Amygdala (tissue), 56 donors: Measurements from ENCODE around the gene IQGAP2.

Experiments
- DNase-seq, 56 donors: peaks; one replicate each; lab custom pipeline; 2025; lab: John Stamatoyannopoulos, UW

The IQGAP2 gene

DNA sequence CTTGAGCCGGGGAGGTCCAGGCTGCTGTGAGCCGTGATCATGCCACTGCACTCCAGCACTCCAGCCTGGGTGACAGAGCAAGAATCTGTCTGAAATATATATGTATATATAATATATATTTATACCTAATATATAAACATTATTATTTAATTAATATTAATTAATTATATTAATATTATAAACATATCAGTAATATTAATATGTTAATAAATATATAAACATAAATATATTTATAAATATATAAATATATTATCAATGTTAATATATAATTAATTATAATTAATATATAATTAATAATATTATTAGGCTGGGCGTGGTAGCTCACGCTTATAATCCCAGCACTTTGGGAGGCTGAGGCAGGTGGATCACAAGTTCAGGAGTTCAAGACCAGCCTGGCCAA, 354.0 kb downstream of the IQGAP2 start:
- no peak for DNase-seq
